ENCODE results near the gene PRPF4.
"Not testable (repeated sequence)": the region's sequence is repeated elsewhere in the genome, so short reads cannot be mapped to it uniquely, and the experiment has no call there.

PRPF4 gene

GRCh38 chr9:113267911-113268566 is 7.4 kb upstream of the PRPF4 start:
- no peak for DNase-seq (ENCODE audit: low read depth in 1 of 2, low spot score in 1 of 2)

DNA sequence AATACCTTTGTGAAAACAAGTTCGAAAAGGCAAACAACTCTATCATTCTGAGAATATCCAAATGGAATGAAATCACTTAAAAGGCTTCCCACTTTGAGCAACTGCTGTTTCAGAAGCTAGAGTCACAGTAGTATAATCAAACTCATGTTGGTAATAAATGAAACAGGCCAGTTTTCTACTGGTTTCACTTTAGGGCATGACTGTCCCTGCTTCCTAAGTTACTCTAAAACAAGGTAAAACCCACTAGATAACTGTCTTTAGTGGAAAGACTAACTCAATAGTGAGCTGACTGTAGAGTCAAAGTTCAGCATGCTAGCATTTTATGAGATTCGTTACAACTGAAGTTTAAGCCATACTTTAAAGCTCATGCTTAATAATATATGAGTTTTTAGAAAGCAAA is 6.1 kb upstream of the PRPF4 start:
- DNase-seq (ENCODE audit: low read depth in 1 of 2, low spot score in 1 of 2), result no peak

DNA sequence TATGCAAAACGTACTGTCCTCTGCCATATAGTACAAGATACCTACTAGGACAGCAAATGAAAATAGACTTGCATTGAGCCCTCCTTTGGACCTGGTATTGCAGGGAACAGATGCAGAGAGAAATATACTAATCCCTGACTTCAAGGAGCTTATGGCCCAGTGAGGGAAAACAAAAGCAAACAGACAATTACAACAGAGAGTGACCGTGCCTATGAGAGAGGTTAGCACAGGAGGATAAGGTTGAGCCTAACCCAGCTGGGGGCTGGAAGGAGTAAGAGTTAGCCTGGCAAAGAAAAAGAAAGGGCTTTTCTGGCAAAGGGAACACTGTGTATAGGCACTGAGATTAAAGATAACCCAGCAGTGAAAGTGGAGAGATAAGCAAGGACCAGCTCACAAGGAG is 5.6 kb upstream of the PRPF4 start:
- no peak for DNase-seq (ENCODE audit: low read depth in 1 of 2, low spot score in 1 of 2)

DNA sequence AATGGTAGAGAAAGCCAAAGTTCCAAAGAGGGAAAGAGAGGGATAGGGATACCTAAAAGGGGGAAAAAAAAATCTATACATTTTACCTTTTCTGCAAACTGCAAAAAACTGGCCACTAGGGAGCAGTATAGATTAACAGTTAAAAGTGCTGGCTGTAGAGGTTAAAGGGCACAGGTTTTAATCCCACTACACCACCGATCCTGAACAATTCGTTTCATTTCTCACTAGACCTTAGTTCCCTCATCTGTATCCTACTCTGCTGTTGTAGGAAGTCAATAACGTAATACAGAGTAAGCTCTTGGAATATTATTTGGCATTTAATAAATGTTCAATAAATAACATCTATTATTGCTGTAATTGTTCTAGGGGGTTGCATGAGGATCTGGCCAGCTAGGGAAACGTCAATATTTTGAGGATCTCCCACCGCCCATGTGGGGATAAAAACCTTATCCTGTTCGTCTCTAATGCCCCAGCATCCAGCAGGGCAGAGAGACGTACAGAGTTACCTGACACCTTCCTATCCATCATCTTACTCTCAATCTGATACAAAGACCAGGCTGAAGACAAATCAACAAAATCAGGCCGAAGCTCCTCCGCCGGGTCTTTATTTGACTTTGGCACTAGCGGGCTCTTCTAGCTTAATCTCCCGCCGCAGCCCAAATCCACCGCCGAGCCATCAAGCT is 843 bp upstream of the PRPF4 start:
- DNase-seq (ENCODE audit: low read depth in 1 of 2, low spot score in 1 of 2), result no peak

GRCh38 chr9:113278840-113279239 is 3.4 kb downstream of the PRPF4 start:
- no peak for DNase-seq (ENCODE audit: low read depth in 1 of 2, low spot score in 1 of 2)

- no peak for DNase-seq (ENCODE audit: low read depth in 1 of 2, low spot score in 1 of 2)
Observed at GRCh38 chr9:113281356-113281755, 5.9 kb downstream of the PRPF4 start.

DNA sequence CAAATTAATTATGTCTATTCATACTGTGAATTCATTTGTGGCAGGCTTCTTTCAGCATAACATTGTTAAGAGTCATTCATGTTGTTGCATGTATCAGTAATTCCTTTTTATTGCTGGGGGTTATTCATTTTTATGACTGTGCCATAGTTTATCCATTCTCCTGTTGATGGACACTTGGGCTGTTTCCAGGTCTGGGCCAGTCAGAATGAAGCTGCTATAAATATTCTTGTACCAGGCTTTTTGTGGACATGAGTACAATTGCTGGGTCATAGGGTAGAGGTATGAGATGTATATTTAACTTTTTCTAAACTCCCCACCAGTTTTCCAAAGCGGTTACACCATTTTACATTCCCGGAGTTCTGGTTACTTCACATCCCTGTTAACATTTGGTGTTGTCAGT is 13.6 kb downstream of the PRPF4 start:
- DNase-seq (ENCODE audit: low read depth in 1 of 2, low spot score in 1 of 2), result no peak

- DNase-seq (ENCODE audit: low read depth in 1 of 2, low spot score in 1 of 2), result no peak
Observed at GRCh38 chr9:113290052-113290607, 14.7 kb downstream of the PRPF4 start.

DNA sequence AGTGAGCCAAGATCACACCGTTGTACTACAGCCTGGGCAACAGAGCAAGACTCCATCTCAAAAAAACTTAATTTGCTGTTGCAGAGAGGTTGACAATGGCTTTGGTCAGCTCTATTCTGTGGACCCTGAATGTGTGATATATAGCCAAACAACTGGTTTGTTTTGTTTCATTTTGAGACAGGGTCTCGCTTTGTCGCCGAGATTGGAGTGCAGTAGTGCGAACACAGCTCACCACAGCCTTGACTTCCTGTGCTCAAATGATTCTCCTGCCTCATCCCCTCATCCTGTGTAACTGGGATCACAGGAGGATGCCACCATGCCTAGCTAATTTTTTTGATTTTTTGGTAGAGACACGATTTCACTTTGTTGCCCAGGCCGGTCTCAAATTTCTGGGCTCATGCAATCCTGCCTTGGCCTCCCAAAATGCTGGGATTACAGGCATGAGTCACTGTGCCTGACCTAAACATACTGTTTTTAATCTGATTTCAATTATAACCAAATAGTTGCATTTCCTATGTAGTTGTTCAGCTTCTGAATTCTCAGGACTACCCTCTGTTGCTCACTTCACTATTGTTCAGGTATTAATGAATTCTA is 17.9 kb downstream of the PRPF4 start:
- DNase-seq (ENCODE audit: low read depth in 1 of 2, low spot score in 1 of 2), result no peak

DNA sequence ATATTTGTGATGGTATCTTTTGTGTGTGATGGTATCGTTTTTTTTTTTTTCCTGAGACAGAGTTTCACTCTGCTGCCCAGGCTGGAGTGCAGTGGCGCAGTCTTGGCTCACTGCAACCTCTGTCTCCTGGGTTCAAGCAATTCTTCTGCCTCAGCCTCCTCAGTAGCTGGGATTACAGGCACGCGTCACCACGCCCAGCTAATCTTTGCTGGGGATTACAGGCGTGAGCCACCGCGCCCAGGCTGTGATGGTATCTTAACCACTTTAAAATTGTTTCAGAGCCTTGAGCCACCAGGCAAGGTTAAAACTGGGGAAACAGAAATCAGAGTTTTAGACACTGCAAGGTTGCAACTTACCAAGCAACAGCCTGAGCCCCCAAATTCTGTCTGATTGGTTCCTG is 20.8 kb downstream of the PRPF4 start:
- not testable (repeated sequence) for DNase-seq (ENCODE audit: low read depth in 1 of 2, low spot score in 1 of 2)

GRCh38 chr9:113296796-113297558 is 21.5 kb downstream of the PRPF4 start:
- no peak for DNase-seq (ENCODE audit: low read depth in 1 of 2, low spot score in 1 of 2)

DNA sequence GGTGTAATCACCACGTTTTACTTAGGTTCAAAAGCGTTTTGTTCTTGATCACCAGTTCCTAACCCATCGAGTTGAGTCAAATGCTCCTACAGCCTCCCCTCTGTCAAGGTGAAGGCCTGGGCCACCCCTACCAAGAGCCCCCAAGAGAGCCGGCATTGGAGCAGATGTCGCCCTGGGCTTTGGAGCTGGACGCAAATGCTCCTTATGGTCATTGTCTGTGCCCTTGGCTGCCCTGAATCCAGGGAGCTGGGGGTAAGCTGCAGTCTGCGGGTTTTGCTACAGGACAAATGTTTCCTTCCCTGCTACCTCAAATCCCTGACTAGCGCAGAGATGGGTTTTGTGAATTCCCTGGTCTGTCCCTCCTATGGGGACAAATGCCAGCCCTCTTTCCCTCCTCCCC is 22.9 kb downstream of the PRPF4 start:
- no peak for DNase-seq (ENCODE audit: low read depth in 1 of 2, low spot score in 1 of 2)

DNA sequence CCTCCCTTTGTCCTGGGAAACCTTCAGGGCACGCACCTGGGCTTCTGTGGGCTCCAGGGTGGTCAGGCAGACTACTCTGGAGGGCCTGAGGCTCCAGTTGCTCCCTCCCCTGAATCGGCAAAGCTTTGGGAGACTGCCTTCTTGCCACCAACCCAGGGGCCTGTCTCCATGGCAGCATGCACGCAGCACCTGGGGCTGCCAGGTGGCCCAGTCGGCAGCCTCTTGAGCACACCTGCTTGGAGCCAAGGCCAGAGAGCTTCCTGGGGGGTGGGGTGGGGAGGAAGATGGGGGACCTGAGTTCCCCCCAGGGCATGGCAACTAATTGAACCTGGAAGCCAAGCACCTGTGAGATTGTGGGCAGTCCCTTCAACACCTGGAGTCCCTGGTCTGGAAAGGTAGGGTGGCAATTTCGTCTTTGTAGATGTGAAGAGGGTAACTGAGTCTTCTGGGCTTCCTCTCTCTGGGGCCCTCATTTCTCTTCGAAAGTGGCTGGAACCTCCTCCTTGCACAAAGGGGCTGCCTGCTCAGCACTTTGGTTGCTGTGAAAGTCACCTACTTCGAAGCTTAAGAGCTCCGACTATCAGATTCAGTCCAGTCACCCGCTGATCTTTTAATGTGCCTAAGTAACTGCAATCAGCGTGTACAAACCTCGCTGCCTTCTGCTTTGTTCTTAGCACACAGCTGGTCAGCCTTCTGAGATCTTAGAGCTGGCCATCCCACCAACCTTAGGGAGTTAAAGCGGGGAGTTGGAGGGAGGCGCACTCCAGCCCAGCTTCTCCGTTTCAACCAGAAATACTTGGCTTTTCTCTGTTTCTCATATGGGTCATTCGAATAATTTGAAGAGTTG is 23.7 kb downstream of the PRPF4 start:
- no peak for DNase-seq (ENCODE audit: low read depth in 1 of 2, low spot score in 1 of 2)

DNA sequence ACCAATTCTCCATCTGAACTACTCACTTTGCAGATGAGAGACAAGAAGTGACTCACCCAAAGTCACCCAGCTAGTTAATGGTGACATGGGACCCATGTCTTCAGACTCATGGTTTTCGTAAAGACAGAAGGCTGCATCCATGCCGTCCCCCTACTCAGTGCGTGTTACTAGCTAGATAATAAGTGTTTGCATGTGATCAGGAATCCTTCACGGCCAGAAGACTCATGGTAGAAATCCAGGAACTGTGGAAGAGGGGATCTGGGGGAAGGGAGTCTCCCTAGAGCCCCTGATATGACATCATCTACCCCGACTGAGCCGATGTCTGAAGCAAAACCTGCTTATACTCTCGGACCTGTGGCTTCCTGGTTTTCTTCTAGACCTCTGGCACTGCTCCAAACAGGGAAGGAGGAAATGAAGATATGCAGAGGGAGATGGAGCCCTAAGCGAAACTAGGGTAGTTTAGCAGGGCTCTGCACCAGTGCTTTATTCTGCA is 24.4 kb downstream of the PRPF4 start:
- DNase-seq (ENCODE audit: low read depth in 1 of 2, low spot score in 1 of 2), result no peak

DNA sequence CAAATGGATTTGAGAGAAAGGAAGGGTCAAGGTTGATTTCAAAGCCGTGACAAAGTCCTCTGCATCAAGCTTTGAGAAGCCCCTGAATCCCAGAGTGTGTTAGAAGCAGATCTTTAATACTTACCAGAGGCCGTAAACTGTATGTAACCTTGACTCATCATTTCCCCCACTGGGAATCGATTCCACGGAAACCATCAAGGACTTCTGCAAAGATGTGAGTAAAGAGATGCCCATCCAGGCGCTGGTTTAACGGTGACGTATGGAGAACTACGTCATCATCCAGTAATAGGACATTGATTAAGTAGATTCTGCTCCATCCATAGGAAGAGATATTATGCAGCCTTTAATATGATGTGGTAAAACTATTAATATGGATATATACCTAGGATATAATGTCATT is 26.1 kb downstream of the PRPF4 start:
- DNase-seq (ENCODE audit: low read depth in 1 of 2, low spot score in 1 of 2), result no peak

GRCh38 chr9:113302792-113303418 is 27.4 kb downstream of the PRPF4 start, which contains the start of gene RNF183:
RNF183 (minus strand) TSS chr9:113303376; CDS start chr9:113298184, 5,192 bp downstream.
- DNase-seq (ENCODE audit: low read depth in 1 of 2, low spot score in 1 of 2), result no peak

GRCh38 chr9:113306566-113306965 is 31.1 kb downstream of the PRPF4 start:
- no peak for DNase-seq (ENCODE audit: low read depth in 1 of 2, low spot score in 1 of 2)

- DNase-seq (ENCODE audit: low read depth in 1 of 2, low spot score in 1 of 2), result no peak
Observed at GRCh38 chr9:113307396-113307975, 32.0 kb downstream of the PRPF4 start.

- no peak for DNase-seq (ENCODE audit: low read depth in 1 of 2, low spot score in 1 of 2)
Observed at GRCh38 chr9:113309204-113309813, 33.9 kb downstream of the PRPF4 start.
